H54 (cell line): ENCODE measurements around the gene STX2.

ENCODE experiments used
- DNase-seq: peaks from one replicate; pipeline ENCODE4 v3.0.0; 2011; ENCODE audit warnings: low spot score, mixed read lengths; ENCODE audit not compliant: insufficient read length
- FAIRE-seq: peaks from 3 replicates; lab custom pipeline; 2011; peaks lifted over from hg19 to GRCh38; lab: Jason Lieb, UNC
- POLR2A ChIP-seq: IDR thresholded peaks from 2 replicates; pipeline ENCODE4 v1.6.1; 2011; ENCODE audit warnings: low read depth, mild to moderate bottlenecking, low read length

STX2 gene

GRCh38 chr12:130813949-130814348 is 25.1 kb downstream of the STX2 start:
- no peak for TF ChIP-seq POLR2A
- FAIRE-seq (no peak), DNase-seq (no peak)

GRCh38 chr12:130813436-130813835 is 25.6 kb downstream of the STX2 start:
- FAIRE-seq, result no peak
- no peak for TF ChIP-seq POLR2A
- no peak for DNase-seq

- DNase-seq (no peak), FAIRE-seq (no peak)
- TF ChIP-seq POLR2A, result no peak
Observed at GRCh38 chr12:130809791-130810190, 29.3 kb downstream of the STX2 start.

DNA sequence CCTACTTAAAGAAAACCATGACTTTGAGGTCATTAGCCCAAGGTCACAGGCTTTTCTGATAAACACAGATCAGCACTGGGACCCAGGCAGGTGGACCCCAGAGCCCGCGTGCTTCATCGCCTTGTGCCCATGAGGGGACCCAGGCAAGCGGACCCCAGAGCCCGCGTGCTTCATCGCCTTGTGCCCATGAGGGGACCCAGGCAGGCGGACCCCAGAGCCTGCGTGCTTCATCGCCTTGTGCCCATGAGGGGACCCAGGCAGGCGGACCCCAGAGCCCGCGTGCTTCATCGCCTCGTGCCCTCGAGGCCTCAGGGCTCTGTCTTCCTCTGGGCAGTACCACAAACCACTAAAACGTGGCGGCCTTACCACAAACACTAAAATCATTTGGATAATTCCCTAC is 31.7 kb downstream of the STX2 start:
- no peak for DNase-seq
- FAIRE-seq, result no peak
- no peak for TF ChIP-seq POLR2A

- TF ChIP-seq POLR2A, result no peak
- FAIRE-seq, result no peak
- DNase-seq, result no peak
Observed at GRCh38 chr12:130806574-130806973, 32.5 kb downstream of the STX2 start.

DNA sequence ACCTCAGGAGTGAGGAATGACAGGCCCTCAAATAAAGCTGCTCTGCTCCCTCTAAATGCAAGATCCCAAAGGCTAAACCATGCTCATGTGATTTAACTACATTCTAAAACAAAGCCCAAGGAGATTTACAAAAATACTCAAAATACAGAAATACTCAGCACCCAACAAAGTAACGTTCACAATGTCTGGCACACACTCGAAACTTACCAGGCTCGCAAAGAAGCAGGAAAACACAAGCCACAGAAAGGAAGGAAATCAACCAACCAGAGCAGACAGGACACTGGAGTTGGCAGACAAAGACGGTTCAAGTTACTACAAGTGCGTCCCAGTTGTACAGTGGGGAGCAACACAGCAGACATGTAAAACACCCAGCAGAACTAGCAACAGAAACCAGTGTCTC is 33.4 kb downstream of the STX2 start:
- DNase-seq (no peak), FAIRE-seq (no peak)
- no peak for TF ChIP-seq POLR2A

GRCh38 chr12:130804216-130804615 is 34.8 kb downstream of the STX2 start:
- FAIRE-seq (no peak), DNase-seq (no peak)
- TF ChIP-seq POLR2A, result no peak

DNA sequence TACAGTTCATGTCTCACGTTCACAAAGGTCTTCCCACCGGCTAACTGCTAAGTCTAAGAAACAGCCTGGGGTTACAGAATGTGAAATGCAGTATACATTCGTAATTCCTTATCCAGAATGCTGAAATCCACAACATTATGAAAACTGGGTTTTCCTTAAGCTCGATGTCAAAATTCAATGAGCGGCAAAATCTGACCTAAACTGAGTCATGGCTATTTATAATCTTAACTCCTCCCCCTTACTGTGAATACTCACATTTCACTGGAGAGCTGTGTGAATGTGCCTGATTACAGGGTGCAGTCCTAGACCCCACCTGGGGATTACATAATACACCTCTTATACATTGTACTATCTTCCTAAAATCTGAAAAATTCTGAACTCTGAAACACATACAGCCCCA is 35.3 kb downstream of the STX2 start:
- FAIRE-seq (no peak), DNase-seq (no peak)
- TF ChIP-seq POLR2A, result no peak

DNA sequence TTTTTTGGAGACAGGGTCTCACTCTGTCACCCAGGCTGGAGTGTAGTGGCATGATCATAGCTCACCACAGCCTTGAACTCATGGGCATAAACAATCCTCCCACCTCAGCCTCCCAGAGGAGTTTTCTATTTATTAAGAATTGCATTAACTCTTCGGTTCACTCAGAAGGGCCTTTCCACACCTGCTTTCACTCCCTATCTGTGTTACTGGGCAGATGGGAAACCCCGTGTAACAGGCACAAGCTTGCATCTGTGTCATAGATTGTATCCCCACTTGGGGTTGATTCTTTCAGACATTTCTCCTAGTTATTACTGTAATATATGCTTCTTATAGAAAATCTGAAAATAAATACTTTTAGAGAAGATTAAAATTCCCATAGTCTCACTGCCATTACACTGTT is 38.7 kb downstream of the STX2 start:
- TF ChIP-seq POLR2A, result no peak
- no peak for FAIRE-seq
- DNase-seq, result no peak

GRCh38 chr12:130799051-130799450 is 40.0 kb downstream of the STX2 start:
- DNase-seq, result no peak
- TF ChIP-seq POLR2A, result no peak
- no peak for FAIRE-seq

- FAIRE-seq (no peak), DNase-seq (no peak)
- TF ChIP-seq POLR2A, result no peak
Observed at GRCh38 chr12:130796985-130797686, 41.9 kb downstream of the STX2 start.

- TF ChIP-seq POLR2A, result no peak
- FAIRE-seq (no peak), DNase-seq (no peak)
Observed at GRCh38 chr12:130795906-130796305, 43.1 kb downstream of the STX2 start.

GRCh38 chr12:130793554-130793849 is 45.5 kb downstream of the STX2 start:
- TF ChIP-seq POLR2A, result no peak
- FAIRE-seq (no peak), DNase-seq (no peak)

GRCh38 chr12:130792821-130793553 is 46.1 kb downstream of the STX2 start:
- DNase-seq, result no peak
- no peak for TF ChIP-seq POLR2A
- no peak for FAIRE-seq

GRCh38 chr12:130791629-130792028 is 47.4 kb downstream of the STX2 start:
- FAIRE-seq (no peak), DNase-seq (no peak)
- no peak for TF ChIP-seq POLR2A

DNA sequence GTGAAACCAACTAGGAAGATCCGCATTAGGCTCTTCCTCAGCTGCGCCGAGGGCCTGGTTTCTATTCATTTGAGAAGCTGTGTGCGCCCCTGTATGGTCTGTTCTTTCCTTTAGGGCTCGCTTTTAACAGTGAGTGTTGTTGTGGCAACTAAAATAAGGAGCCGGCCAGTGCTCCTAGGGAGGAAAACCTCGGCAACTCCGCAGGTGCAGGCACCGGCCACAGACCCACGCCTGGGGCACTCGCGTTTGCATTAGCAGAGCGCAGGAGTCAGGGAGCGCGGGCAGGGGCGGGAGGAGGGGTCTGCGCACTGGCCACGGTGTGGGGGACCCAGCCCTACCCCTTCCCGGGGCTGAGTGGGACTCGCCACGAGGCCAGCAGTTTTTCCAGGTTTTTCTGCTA is 50.5 kb downstream of the STX2 start:
- FAIRE-seq (no peak), DNase-seq (no peak)
- no peak for TF ChIP-seq POLR2A
